HepG2 (cell line): ENCODE measurements around the gene PACC1. TPM values are rescaled to one million over a fixed set of nuclear protein-coding genes. Genes with fewer than 3 reads are reported as not detected.

Experiments used
- BCL6 ChIP-seq: IDR thresholded peaks from 2 replicates; pipeline ENCODE4 v1.6.1; 2016; ENCODE audit warnings: missing genetic modification reagents, missing compliant biosample characterization
- CBX1 ChIP-seq: IDR thresholded peaks from one replicate; pipeline ENCODE4 v1.6.1; 2016; ENCODE audit warnings: antibody characterized with exemption, low read depth
- FOXA3 ChIP-seq: IDR thresholded peaks from 2 replicates; pipeline ENCODE4 v1.6.1; 2016; ENCODE audit warnings: missing genetic modification reagents, missing compliant biosample characterization
- HDAC6 ChIP-seq: fragments of 200-600 bp; sonication (generic); IDR thresholded peaks from 2 replicates; pipeline ENCODE4 v1.7.0; 2017; ENCODE audit warnings: mild to moderate bottlenecking, antibody characterized with exemption, low read length, low read depth
- KDM5B ChIP-seq: sonication (generic); formaldehyde crosslinking; IDR thresholded peaks from 2 replicates; pipeline ENCODE4 v1.4.0; 2020; ENCODE audit warnings: missing genetic modification reagents, mild to moderate bottlenecking, borderline replicate concordance
- KLF16 ChIP-seq, 2 experiments: sonication (generic) in 1 of 2; formaldehyde crosslinking in 1 of 2; IDR thresholded peaks; 2 replicates each; pipeline versions ENCODE4 v1.6.1 to v1.8.0; 2016 to 2023; ENCODE audit warnings: missing genetic modification reagents in 2 of 2, missing compliant biosample characterization in 1 of 2
- MAZ ChIP-seq, 2 experiments: sonication (generic) in 1 of 2; formaldehyde crosslinking in 1 of 2; IDR thresholded peaks; 2 replicates each; pipeline versions ENCODE4 v1.5.0 to v1.6.1; 2012 to 2020; ENCODE audit warnings: low read depth in 2 of 2, mild to moderate bottlenecking in 2 of 2, borderline replicate concordance in 1 of 2, improper control_type of control experiment in 1 of 2, low read length in 1 of 2, missing genetic modification reagents in 1 of 2, moderate library complexity in 1 of 2
- MED13 ChIP-seq: sonication (generic); formaldehyde crosslinking; IDR thresholded peaks from 2 replicates; pipeline ENCODE4 v1.5.0; 2020; ENCODE audit warnings: missing genetic modification reagents
- MYC ChIP-seq: sonication (generic); formaldehyde crosslinking; IDR thresholded peaks from 2 replicates; pipeline ENCODE4 v1.9.0; 2021; ENCODE audit warnings: missing genetic modification reagents, borderline replicate concordance
- PLSCR1 ChIP-seq: sonication (generic); formaldehyde crosslinking; IDR thresholded peaks from 2 replicates; pipeline ENCODE4 v1.5.0; 2020; ENCODE audit warnings: missing genetic modification reagents, mild to moderate bottlenecking, borderline replicate concordance
- RAD21 ChIP-seq: fragments of 450-650 bp; formaldehyde crosslinking; IDR thresholded peaks from 2 replicates; pipeline ENCODE4 v1.5.0; 2020; ENCODE audit warnings: mild to moderate bottlenecking
- SAP130 ChIP-seq: IDR thresholded peaks from 2 replicates; pipeline ENCODE4 v1.6.1; 2016; ENCODE audit warnings: low read depth
- SMC3 ChIP-seq: IDR thresholded peaks from 2 replicates; pipeline ENCODE4 v1.6.1; 2011; ENCODE audit warnings: low read length, improper control_type of control experiment
- TSC22D2 ChIP-seq: sonication (generic); formaldehyde crosslinking; IDR thresholded peaks from 2 replicates; pipeline ENCODE4 v1.5.1; 2020; ENCODE audit warnings: missing genetic modification reagents, mild to moderate bottlenecking, borderline replicate concordance
- ZNF121 ChIP-seq: sonication (generic); formaldehyde crosslinking; IDR thresholded peaks from 2 replicates; pipeline ENCODE4 v1.5.0; 2020; ENCODE audit warnings: mild to moderate bottlenecking, missing genetic modification reagents
- ZNF318 ChIP-seq: sonication (generic); formaldehyde crosslinking; IDR thresholded peaks from 2 replicates; pipeline ENCODE4 v1.4.0; 2020; ENCODE audit warnings: mild to moderate bottlenecking, missing genetic modification reagents
- ZNF441 ChIP-seq: sonication (generic); formaldehyde crosslinking; IDR thresholded peaks from 2 replicates; pipeline ENCODE4 v1.7.0; 2021; ENCODE audit warnings: missing genetic modification reagents, borderline replicate concordance
- ZNF614 ChIP-seq: IDR thresholded peaks from 2 replicates; pipeline ENCODE4 v1.6.1; 2018; ENCODE audit warnings: missing biosample characterization, missing genetic modification reagents, inconsistent platforms, borderline replicate concordance
- ZNF788 ChIP-seq: sonication (generic); formaldehyde crosslinking; IDR thresholded peaks from 2 replicates; pipeline ENCODE4 v1.5.0; 2020; ENCODE audit warnings: mild to moderate bottlenecking, missing genetic modification reagents, borderline replicate concordance
- polyA plus RNA-seq, 8 experiments: library from polyadenylated mRNA; depleted of rRNA in 3 of 8; stranded (reverse) in 7 of 8; unstranded in 1 of 8; fragments of >200 nt; fragmentation: Illumina TruSeq in 4 of 8; extraction: Trizol in 4 of 8; gene quantifications; 2 replicates each; pipeline versions ENCODE4 v1.2.1 to v1.2.3, GENCODE V29; 2011 to 2016; ENCODE audit warnings: low read depth in 4 of 8, missing spikeins in 1 of 8, mixed read lengths in 1 of 8; ENCODE audit not compliant: insufficient read depth in 1 of 8
- total RNA-seq, 5 experiments: library from RNA; depleted of rRNA; stranded (reverse); fragments of >200 nt; fragmentation: Illumina TruSeq; extraction: Trizol; gene quantifications; 2 replicates each; pipeline ENCODE4 v1.2.3, GENCODE V29; 2016; ENCODE audit warnings: low read depth in 1 of 5
- TF ChIP-seq, protein P1 (sequence below): sonication (generic); formaldehyde crosslinking; IDR thresholded peaks from 2 replicates; pipeline ENCODE4 v1.4.0; 2020; ENCODE audit warnings: missing genetic modification reagents

PACC1 gene
- total and polyA plus RNA-seq, 2 of the 13 experiments (the other 11 are each of a cell fraction or from before 2014, with no cell fraction given), result 9.4 to 10.7 TPM

- TF ChIP-seq ZNF318 (CRISPR knock-in tag), result no peak
- TF ChIP-seq ZNF441 (CRISPR knock-in tag), result no peak
- 0 out of 2 replicates have a peak, but pooled peaks have one; percentile 41 for TF ChIP-seq ZNF788 (CRISPR knock-in tag)
- no peak for TF ChIP-seq HDAC6
- TF ChIP-seq CBX1, result no peak
- TF ChIP-seq SAP130, result no peak
- TF ChIP-seq PLSCR1 (CRISPR knock-in tag), result no peak
- TF ChIP-seq ZNF121 (CRISPR knock-in tag), result no peak
- no peak for TF ChIP-seq MYC
- TF ChIP-seq KDM5B, result no peak
- no peak for TF ChIP-seq KLF16 (CRISPR knock-in tag; IDR thresholded peaks at IDR 0.05)
- TF ChIP-seq SMC3, result peak; percentile 73
- TF ChIP-seq TSC22D2 (CRISPR knock-in tag), result no peak
- peak; percentile 32; the same call in 1 of the 2 replicates for TF ChIP-seq FOXA3 (CRISPR knock-in tag)
- TF ChIP-seq, protein P1, sequence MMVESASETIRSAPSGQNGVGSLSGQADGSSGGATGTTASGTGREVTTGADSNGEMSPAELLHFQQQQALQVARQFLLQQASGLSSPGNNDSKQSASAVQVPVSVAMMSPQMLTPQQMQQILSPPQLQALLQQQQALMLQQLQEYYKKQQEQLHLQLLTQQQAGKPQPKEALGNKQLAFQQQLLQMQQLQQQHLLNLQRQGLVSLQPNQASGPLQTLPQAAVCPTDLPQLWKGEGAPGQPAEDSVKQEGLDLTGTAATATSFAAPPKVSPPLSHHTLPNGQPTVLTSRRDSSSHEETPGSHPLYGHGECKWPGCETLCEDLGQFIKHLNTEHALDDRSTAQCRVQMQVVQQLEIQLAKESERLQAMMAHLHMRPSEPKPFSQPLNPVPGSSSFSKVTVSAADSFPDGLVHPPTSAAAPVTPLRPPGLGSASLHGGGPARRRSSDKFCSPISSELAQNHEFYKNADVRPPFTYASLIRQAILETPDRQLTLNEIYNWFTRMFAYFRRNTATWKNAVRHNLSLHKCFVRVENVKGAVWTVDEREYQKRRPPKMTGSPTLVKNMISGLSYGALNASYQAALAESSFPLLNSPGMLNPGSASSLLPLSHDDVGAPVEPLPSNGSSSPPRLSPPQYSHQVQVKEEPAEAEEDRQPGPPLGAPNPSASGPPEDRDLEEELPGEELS, result no peak
- TF ChIP-seq ZNF614, result no peak
- TF ChIP-seq RAD21 (CRISPR knock-in tag), result peak; percentile 72
- no peak for TF ChIP-seq MAZ (IDR thresholded peaks at IDR 0.05; ENCODE audit: borderline replicate concordance, low read depth, low read length)
- 0 out of 2 replicates have a peak, but pooled peaks have one; percentile 28 for TF ChIP-seq MAZ (CRISPR knock-in tag; IDR thresholded peaks at IDR 0.05; ENCODE audit: low read depth)
- no peak for TF ChIP-seq BCL6
- TF ChIP-seq MED13 (CRISPR knock-in tag), result no peak
Observed at GRCh38 chr1:212368073-212368484, 46.6 kb downstream of the PACC1 start (continued).
